ENCODE data around the gene CAMTA1. TPM values are rescaled to one million over a fixed set of nuclear protein-coding genes. Genes with fewer than 3 reads are reported as not detected.

Gene CAMTA1
- total and polyA plus RNA-seq, 9 of the 15 experiments (the other 6 are each of a cell fraction or from before 2014, with no cell fraction given): 43.9 to 161 (median 65.9) TPM

DNA sequence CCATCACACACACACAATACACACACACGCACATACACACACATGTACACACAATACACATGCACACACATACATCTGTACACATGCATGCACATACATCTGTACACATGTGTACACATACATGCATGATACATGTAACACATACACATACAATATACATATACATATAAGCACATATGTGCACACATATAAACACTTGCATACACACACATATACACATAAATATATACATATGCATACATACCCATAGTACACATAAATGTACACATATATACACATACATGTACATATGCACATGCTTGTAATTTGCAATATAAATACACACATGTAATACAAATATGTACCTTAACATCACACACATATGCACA, 703.2 kb downstream of the CAMTA1 start:
- DNase-seq (ENCODE audit: extremely low read depth in 1 of 4, low spot score in 3 of 4) (no peak), FAIRE-seq (no peak), ATAC-seq (no peak)
- Histone ChIP-seq H3K27me3 (ENCODE audit: control insufficient read depth in 2 of 2, insufficient read depth in 2 of 2, low read length in 2 of 2) (peaks cover 5 to 69% of the 10 kb centered on the region in 2 experiments; a peak in 3 of 5 replicates), H2AFZ (ENCODE audit: low read depth, low read length) (no peak overlapping the region), H3K4me1 (replicated peaks in 1 of 2; ENCODE audit: control insufficient read depth in 2 of 2, insufficient read depth in 2 of 2, low read length in 2 of 2) (no peaks in the 10 kb centered on the region), H3K79me2 (ENCODE audit: control insufficient read depth, insufficient read depth, low read length) (no peaks in the 10 kb centered on the region), H3K9ac (ENCODE audit: insufficient read depth in 1 of 2, low read depth in 2 of 2, low read length in 2 of 2) (no peak overlapping the region), H3K27ac (ENCODE audit: extremely low read depth, low read depth, low read length) (no peak overlapping the region), H3K9me1 (ENCODE audit: control insufficient read depth, insufficient read depth, low read length) (no peaks in the 10 kb centered on the region), H3K36me3 (ENCODE audit: control insufficient read depth, insufficient read depth, low read length) (no peaks in the 10 kb centered on the region), H3K9me3 (replicated peaks; ENCODE audit: control insufficient read depth, insufficient read depth, low read depth, low read length) (no peaks in the 10 kb centered on the region; the same call in 1 of the 2 replicates), H3K4me2 (ENCODE audit: insufficient read depth, low read length) (no peak overlapping the region), H3K4me3 (no peak overlapping the region), H4K20me1 (replicated peaks; ENCODE audit: control insufficient read depth, insufficient read depth, low read length) (no peaks in the 10 kb centered on the region)
- ChIA-PET CTCF (ENCODE audit: low intra/inter-chr PET ratio) (no interaction called here), POLR2A (interaction anchor here (1.8 kb wide), 1 partner anchor 9 kb away, joined by 4 read pairs; no protein-coding TSS in a partner anchor)
- no peak for TF ChIP-seq ZNF41 (CRISPR knock-in tag; conservative IDR thresholded peaks at IDR 0.05)
- TF ChIP-seq, protein P1, sequence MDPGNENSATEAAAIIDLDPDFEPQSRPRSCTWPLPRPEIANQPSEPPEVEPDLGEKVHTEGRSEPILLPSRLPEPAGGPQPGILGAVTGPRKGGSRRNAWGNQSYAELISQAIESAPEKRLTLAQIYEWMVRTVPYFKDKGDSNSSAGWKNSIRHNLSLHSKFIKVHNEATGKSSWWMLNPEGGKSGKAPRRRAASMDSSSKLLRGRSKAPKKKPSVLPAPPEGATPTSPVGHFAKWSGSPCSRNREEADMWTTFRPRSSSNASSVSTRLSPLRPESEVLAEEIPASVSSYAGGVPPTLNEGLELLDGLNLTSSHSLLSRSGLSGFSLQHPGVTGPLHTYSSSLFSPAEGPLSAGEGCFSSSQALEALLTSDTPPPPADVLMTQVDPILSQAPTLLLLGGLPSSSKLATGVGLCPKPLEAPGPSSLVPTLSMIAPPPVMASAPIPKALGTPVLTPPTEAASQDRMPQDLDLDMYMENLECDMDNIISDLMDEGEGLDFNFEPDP (CRISPR knock-in tag; IDR thresholded peaks at IDR 0.05): no peak
- TF ChIP-seq KDM1A (IDR thresholded peaks at IDR 0.05): peak in 1 of 2 experiments; percentile 57; a peak in 1 of 4 replicates
- in situ Hi-C loops (cut with MboI) (no loop called here), intact Hi-C loops (cut with micrococcal nuclease) (no loop called here)
- no TSS peak for BruUV-seq (replicated peaks)
- WGBS (ENCODE audit: insufficient coverage, low coverage, missing lambda C conversion rate): 0% methylated on average over 1 of the region's 1 CpG

DNA sequence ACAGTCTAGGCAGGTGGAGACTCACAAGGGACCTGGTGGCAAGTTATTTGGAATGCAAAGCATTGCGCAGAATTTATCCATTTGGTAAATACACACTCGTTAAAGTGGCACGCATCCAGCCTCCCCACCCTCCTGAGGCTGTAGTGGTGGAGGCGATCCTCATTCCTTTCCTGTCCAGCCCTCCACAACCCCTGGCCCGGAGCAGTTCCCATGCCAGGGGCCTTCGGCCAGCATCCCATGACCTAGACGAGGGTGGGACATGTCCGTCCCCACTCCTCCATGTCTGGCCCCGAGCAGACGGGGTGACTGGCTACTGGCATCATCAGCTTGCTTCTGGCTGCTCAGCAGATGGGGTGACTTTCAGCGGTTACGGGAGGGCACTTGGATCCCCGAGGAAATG, 704.3 kb downstream of the CAMTA1 start:
- in situ Hi-C loops (cut with MboI): no loop called here
- Histone ChIP-seq H3K9me1 (ENCODE audit: control insufficient read depth, insufficient read depth, low read length) (no peaks in the 10 kb centered on the region), H3K4me3 (no peak overlapping the region), H3K9me3 (replicated peaks; ENCODE audit: control insufficient read depth, insufficient read depth, low read depth, low read length) (no peaks in the 10 kb centered on the region; the same call in 1 of the 2 replicates), H4K20me1 (replicated peaks; ENCODE audit: control insufficient read depth, insufficient read depth, low read length) (no peaks in the 10 kb centered on the region), H2AFZ (ENCODE audit: low read depth, low read length) (no peak overlapping the region), H3K27ac (ENCODE audit: extremely low read depth, low read depth, low read length) (no peak overlapping the region), H3K4me1 (replicated peaks in 1 of 2; ENCODE audit: control insufficient read depth in 2 of 2, insufficient read depth in 2 of 2, low read length in 2 of 2) (peaks cover 0 to 2% of the 10 kb centered on the region in 2 experiments; a peak in 1 of 5 replicates), H3K36me3 (ENCODE audit: control insufficient read depth, insufficient read depth, low read length) (no peaks in the 10 kb centered on the region), H3K4me2 (ENCODE audit: insufficient read depth, low read length) (no peak overlapping the region), H3K79me2 (ENCODE audit: control insufficient read depth, insufficient read depth, low read length) (no peaks in the 10 kb centered on the region), H3K9ac (ENCODE audit: insufficient read depth in 1 of 2, low read depth in 2 of 2, low read length in 2 of 2) (no peak overlapping the region), H3K27me3 (ENCODE audit: control insufficient read depth in 2 of 2, insufficient read depth in 2 of 2, low read length in 2 of 2) (peaks cover 5 to 60% of the 10 kb centered on the region in 2 experiments; a peak in 3 of 5 replicates)
- BruUV-seq (replicated peaks): no TSS peak
- POLR2A ChIA-PET: interaction anchor here (1.8 kb wide), 1 partner anchor 11 kb away, joined by 4 read pairs; no protein-coding TSS in a partner anchor
- no peak for TF ChIP-seq RBM14 (IDR thresholded peaks at IDR 0.05; ENCODE audit: borderline replicate concordance, insufficient read depth, low read depth, low read length)
- no peak for TF ChIP-seq HMGXB4 (CRISPR knock-in tag; IDR thresholded peaks at IDR 0.05)
- TF ChIP-seq ARID1B (IDR thresholded peaks at IDR 0.05): no peak
- TF ChIP-seq TFAM (CRISPR knock-in tag; conservative IDR thresholded peaks at IDR 0.05): no peak
- FAIRE-seq: no peak
- CTCF ChIA-PET (ENCODE audit: low intra/inter-chr PET ratio): no interaction called here
- ATAC-seq: no peak
- intact Hi-C loops (cut with micrococcal nuclease): no loop called here
- 2% methylated on average over 12 of the region's 13 CpGs for WGBS (ENCODE audit: insufficient coverage, low coverage, missing lambda C conversion rate)
- no peak for DNase-seq (ENCODE audit: extremely low read depth in 1 of 4, low spot score in 3 of 4)
